Kidney (tissue), 22 donors: ENCODE results near the gene UBR3. TPM values are rescaled to one million over a fixed set of nuclear protein-coding genes. Genes with fewer than 3 reads are reported as not detected.

Experiments used
- DNase-seq, 5 donors: peaks; one replicate each; pipeline ENCODE4 v3.0.0-alpha.2; 2013 to 2020
- FAIRE-seq: peaks from 2 replicates; lab custom pipeline; 2012; peaks lifted over from hg19 to GRCh38; lab: Jason Lieb, UNC
- H3K27ac ChIP-seq, 2 donors: one replicate each; pipeline ENCODE4 v1.7.0; 2013; ENCODE audit warnings: low read depth in 2 of 2, low read length in 2 of 2, inconsistent platforms in 1 of 2
- H3K27me3 ChIP-seq: one replicate; pipeline ENCODE4 v1.7.1; 2013; ENCODE audit warnings: low read length, inconsistent platforms; ENCODE audit not compliant: control insufficient read depth, insufficient read depth
- H3K36me3 ChIP-seq, 3 donors: one replicate each; pipeline versions ENCODE4 v1.7.0 to v1.7.1; 2013; ENCODE audit warnings: low read length in 3 of 3, control low read depth in 1 of 3, inconsistent platforms in 1 of 3; ENCODE audit not compliant: insufficient read depth in 3 of 3, control insufficient read depth in 2 of 3
- H3K4me1 ChIP-seq, 3 donors: one replicate each; pipeline versions ENCODE4 v1.7.0 to v1.7.1; 2013; ENCODE audit warnings: low read length in 3 of 3, inconsistent platforms in 1 of 3, low read depth in 1 of 3; ENCODE audit not compliant: control insufficient read depth in 2 of 3, insufficient read depth in 2 of 3
- H3K4me3 ChIP-seq, 3 donors: one replicate each; pipeline versions ENCODE4 v1.7.0 to v1.8.1; 2013; ENCODE audit warnings: low read length in 3 of 3, control low read depth in 1 of 3, inconsistent platforms in 1 of 3
- H3K9ac ChIP-seq, 3 donors: one replicate each; pipeline versions ENCODE4 v1.7.0 to v1.7.1; 2013; ENCODE audit warnings: low read length in 3 of 3, control low read depth in 1 of 3, inconsistent platforms in 1 of 3
- H3K9me3 ChIP-seq, 3 donors: one replicate each; pipeline versions ENCODE4 v1.7.0 to v1.7.1; 2013; ENCODE audit warnings: low read length in 3 of 3, control low read depth in 1 of 3, inconsistent platforms in 1 of 3; ENCODE audit not compliant: control insufficient read depth in 2 of 3, insufficient read depth in 1 of 3
- CTCF ChIP-seq: IDR thresholded peaks from 3 replicates; pipeline ENCODE4 v1.5.1; 2012; ENCODE audit warnings: mild to moderate bottlenecking, moderate library complexity, borderline replicate concordance; ENCODE audit not compliant: insufficient read depth; ENCODE audit errors: extremely low read depth
- intact Hi-C: fragments of 100-400 bp; cut with DNase I; formaldehyde crosslinking; loops from one replicate; pipeline ENCODE4 v1.11.1; 2022
- long read RNA-seq, 10 donors: library from polyadenylated mRNA in 1 of 10; unstranded in 1 of 10; transcript quantifications; one replicate each; pipeline ENCODE4 v2.0.0 and lab custom pipeline, GENCODE V29; 2021 to 2026
- polyA plus RNA-seq: library from polyadenylated mRNA; stranded (reverse); fragments of 350-450 nt; fragmentation: Illumina TruSeq; extraction: RNeasy Lipid Tissue Mini Kit (QIAGEN cat#74804); gene quantifications from one replicate; pipeline ENCODE4 v1.2.3, GENCODE V29; 2014; ENCODE audit warnings: low read depth, low replicate concordance; ENCODE audit not compliant: insufficient read depth
- total RNA-seq: library from RNA; stranded (reverse); fragmentation: NEBNext Ultra II Directional; extraction: Animal tissue kit (Norgen Biotek cat#: 25700); gene quantifications from one replicate; pipeline ENCODE4 v1.2.1, GENCODE V29; 2021
- donor health status: control.
- donor health status: control.
- donor health status: control.
- donor health status: control.
- donor health status: control.
- donor health status: DM: yes; HTN: yes; CAD: no.
- donor health status: Normal renal cell carcinoma (clear cell type).

The UBR3 gene
- total RNA-seq (41.0 TPM), polyA plus RNA-seq (10.2 TPM)
- long read RNA-seq, donor 1 = 0 reads
- long read RNA-seq, donor 2, full-length matches to known transcripts = 1 of 1 reads
- long read RNA-seq, donor 2, partial matches to known transcripts = 0 of 1 reads
- long read RNA-seq, donor 2, other reads (novel, unspliced or antisense) = 0 of 1 reads
- long read RNA-seq, donor 3, partial matches to known transcripts = 0 of 1 reads
- long read RNA-seq, donor 3, other reads (novel, unspliced or antisense) = 0 of 1 reads
- long read RNA-seq, donor 4, partial matches to known transcripts = 0 of 1 reads
- long read RNA-seq, donor 4, other reads (novel, unspliced or antisense) = 0 of 1 reads
- long read RNA-seq, donor 5 = 0 reads
- long read RNA-seq, donor 6, partial matches to known transcripts = 9 of 9 reads
- long read RNA-seq, donor 6, other reads (novel, unspliced or antisense) = 0 of 9 reads
- long read RNA-seq, donor 7, full-length matches to known transcripts = 1 of 9 reads
- long read RNA-seq, donor 7, partial matches to known transcripts = 3 of 9 reads
- long read RNA-seq, donor 7, other reads (novel, unspliced or antisense) = 5 of 9 reads
- long read RNA-seq, donor 8 = 0 reads
- long read RNA-seq, donor 9 = 0 reads
- long read RNA-seq, donor 10, partial matches to known transcripts = 0 of 1 reads
- long read RNA-seq, donor 10, other reads (novel, unspliced or antisense) = 0 of 1 reads

GRCh38 chr2:169827272-169828140 is at the start of gene UBR3:
Gene UBR3 (plus strand): TSS chr2:169827454. CDS start chr2:169827508, 54 bp downstream.
- Histone ChIP-seq H3K27me3 (no peaks in the 10 kb centered on the region), H3K4me3 (peak within 1 kb of the TSS; percentile 77 to 90 (median 86)), H3K9me3 (no peaks in the 10 kb centered on the region), H3K36me3 (no peaks in the 10 kb centered on the region), H3K9ac (peak within 1 kb of the TSS; percentile 79 to 82 (median 82)), H3K4me1 (peaks cover 0 to 18% (median 0%) of the 10 kb centered on the region in 3 donors), H3K27ac (peak within 1 kb of the TSS; percentile 74 to 77)
- intact Hi-C loops = no loop called here
- TF ChIP-seq CTCF = peak; percentile 8
- FAIRE-seq (no peak), DNase-seq (peak; percentile 95 to 98 (median 96))

DNA sequence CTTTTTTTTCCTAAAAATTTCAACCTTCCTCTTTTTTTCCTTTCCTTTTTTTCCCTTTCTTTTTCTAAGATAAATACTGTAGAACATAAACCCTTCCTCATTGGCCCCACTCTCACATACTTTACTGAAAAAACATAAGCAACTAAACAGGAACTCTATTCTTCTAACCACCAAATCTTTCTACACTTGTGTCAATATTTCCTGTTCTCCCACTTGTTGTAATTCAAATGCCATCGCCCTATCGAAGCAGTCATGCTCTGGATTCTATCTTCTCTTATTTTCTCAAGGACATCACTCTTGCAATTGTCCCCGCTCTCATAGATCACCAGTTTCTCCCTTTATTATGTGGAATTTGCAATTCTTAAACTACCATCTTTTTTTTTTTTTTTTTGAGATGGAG is 48.8 kb upstream of the UBR3 start:
- TF ChIP-seq CTCF = no peak
- no peaks in the 10 kb centered on the region for H3K27me3 ChIP-seq
- DNase-seq (no peak), FAIRE-seq (no peak)
- no peaks in the 10 kb centered on the region for H3K9me3 ChIP-seq
- H3K36me3 ChIP-seq = no peaks in the 10 kb centered on the region
- no peak overlapping the region for H3K27ac ChIP-seq
- no peak overlapping the region for H3K9ac ChIP-seq
- no peak overlapping the region for H3K4me3 ChIP-seq
- intact Hi-C loops = no loop called here
- no peaks in the 10 kb centered on the region for H3K4me1 ChIP-seq

DNA sequence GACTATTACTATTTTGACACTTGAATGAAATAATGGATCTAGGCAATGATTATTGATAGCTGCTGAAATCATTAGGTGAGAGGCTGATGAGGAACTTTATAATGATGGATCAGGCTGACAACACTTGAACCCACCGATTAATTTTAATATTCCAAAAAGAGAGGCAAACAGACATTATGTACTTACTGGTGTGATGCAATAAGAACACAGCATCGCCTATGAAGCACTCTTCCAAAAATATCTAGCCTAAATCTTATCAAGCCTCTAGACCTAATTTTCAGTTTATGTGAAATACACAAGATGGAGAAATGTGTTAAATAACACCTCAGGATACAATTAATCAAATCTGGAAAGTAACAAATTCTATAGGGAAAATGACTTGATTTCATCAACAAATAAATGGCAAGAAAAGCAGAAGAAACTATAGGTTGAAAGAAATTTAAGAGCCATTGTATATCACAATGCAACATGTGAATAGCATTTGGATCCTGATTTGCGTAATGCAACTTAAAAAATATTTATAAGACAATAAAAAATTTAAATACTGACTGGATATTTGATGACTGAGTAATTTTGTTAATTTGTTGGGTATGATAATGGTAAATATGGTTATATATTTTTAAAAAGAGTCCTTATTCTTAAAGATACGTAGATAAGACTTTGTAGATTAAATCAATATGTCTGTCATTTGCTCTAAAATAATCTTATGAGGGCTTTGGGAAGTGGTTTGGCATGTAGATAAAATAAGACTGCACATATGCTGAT is 45.8 kb upstream of the UBR3 start:
- H3K9me3 ChIP-seq = no peaks in the 10 kb centered on the region
- DNase-seq = no peak
- intact Hi-C loops = no loop called here
- no peak overlapping the region for H3K9ac ChIP-seq
- no peak overlapping the region for H3K27ac ChIP-seq
- no peaks in the 10 kb centered on the region for H3K27me3 ChIP-seq
- no peak overlapping the region for H3K4me3 ChIP-seq
- no peak for TF ChIP-seq CTCF
- H3K36me3 ChIP-seq = no peaks in the 10 kb centered on the region
- no peaks in the 10 kb centered on the region for H3K4me1 ChIP-seq
- FAIRE-seq = no peak
